NT2/D1 (cell line): ENCODE data around the gene KLHDC8B.

Experiments used
- SUZ12 ChIP-seq: IDR thresholded peaks from 2 replicates; pipeline ENCODE4 v1.6.1; 2011; ENCODE audit not compliant: insufficient read length, insufficient read depth; ENCODE audit errors: extremely low read depth
- YY1 ChIP-seq: IDR thresholded peaks from 2 replicates; pipeline ENCODE4 v1.6.1; 2011; ENCODE audit not compliant: insufficient read length, insufficient read depth
- ZNF274 ChIP-seq: IDR thresholded peaks from 2 replicates; pipeline ENCODE4 v1.6.1; 2011; ENCODE audit warnings: mild to moderate bottlenecking, low read depth, low read length

DNA sequence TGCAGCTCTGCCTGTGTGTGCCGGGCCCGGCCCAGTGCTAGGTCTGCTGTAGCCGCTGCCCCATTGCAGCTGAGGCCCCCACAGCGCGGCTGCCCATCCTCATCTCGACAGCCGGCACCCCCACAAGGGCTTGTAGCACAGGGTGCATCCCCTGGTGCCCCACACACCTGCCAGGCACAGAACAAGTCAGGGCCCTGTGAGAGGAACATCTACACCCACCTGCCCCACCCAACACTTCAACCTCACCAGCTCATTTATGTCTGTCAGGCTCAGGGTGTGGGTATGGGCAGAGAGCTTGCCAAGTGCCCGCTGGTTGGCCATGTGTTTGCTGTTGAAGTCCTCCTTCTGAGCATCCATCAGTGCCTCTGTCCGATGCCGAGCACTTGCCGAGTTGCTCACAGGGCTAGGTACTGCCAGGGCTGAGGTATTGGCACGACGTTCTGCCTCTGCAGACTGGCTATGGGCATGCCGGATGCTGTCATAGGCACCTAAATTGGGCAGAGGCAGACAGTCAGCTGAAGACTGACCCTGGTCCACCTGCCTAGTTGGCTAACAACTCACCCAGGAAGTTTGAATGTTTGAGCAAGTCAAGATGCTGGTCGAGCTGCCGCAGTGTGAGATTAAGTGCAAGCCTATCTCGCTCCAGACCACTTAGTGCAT is 48.4 kb upstream of the KLHDC8B start:
- TF ChIP-seq YY1 (no peak), ZNF274 (no peak), SUZ12 (no peak)
